GM12878 (cell line): ENCODE results near the gene PPP2R3B. TPM values are rescaled to one million over a fixed set of nuclear protein-coding genes. Genes with fewer than 3 reads are reported as not detected.
"Not testable (repeated sequence)": the region's sequence is repeated elsewhere in the genome, so short reads cannot be mapped to it uniquely, and the experiment has no call there.

Experiments
- ATAC-seq: fragments of 200-7000 bp; cut with Tn5 transposase; 3 replicates; pipeline ENCODE4 v1.9.1; 2020; ENCODE audit warnings: mild to moderate bottlenecking, moderate library complexity
- BruUV-seq: library from RNA; stranded (reverse); fragments of 400-500 nt; replicated peaks from 2 replicates; lab custom pipeline; 2021; lab: Mats Ljungman, UMichigan
- CTCF ChIA-PET: fragments of 300-600 bp; sonication (Branson Sonifier 250); formaldehyde crosslinking; extraction: SDS; loops from one replicate; lab custom pipeline; 2021; ENCODE audit warnings: inconsistent platforms; lab: Yijun Ruan, JAX
- POLR2A ChIA-PET: fragments of 350-600 bp; formaldehyde crosslinking; extraction: SDS; loops from one replicate; lab custom pipeline; 2021; ENCODE audit warnings: inconsistent platforms; lab: Charles Lee
- RAD21 ChIA-PET: fragments of 300-600 bp; sonication (Branson Sonifier 250); formaldehyde crosslinking; loops from one replicate; lab custom pipeline; 2023; ENCODE audit warnings: antibody characterized with exemption; ENCODE audit not compliant: unreplicated experiment; lab: Charles Lee
- SMC1A ChIA-PET: fragments of 300-600 bp; sonication (Branson Sonifier 250); formaldehyde crosslinking; loops from one replicate; lab custom pipeline; 2023; ENCODE audit not compliant: unreplicated experiment, uncharacterized antibody; lab: Charles Lee
- DNase-seq: peaks from one replicate; pipeline ENCODE4 v3.0.0-alpha.2; 2011; ENCODE audit warnings: low read depth, low spot score
- FAIRE-seq: peaks from 3 replicates; lab custom pipeline; 2011; peaks lifted over from hg19 to GRCh38; lab: Jason Lieb, UNC
- H2AFZ ChIP-seq: 2 replicates; pipeline ENCODE4 v1.6.0; 2011; ENCODE audit warnings: low read depth, low read length, control low read depth; ENCODE audit not compliant: control insufficient read depth
- H3K27ac ChIP-seq: 2 replicates; pipeline ENCODE4 v1.5.1; 2011; ENCODE audit warnings: control low read depth; ENCODE audit not compliant: control insufficient read depth, insufficient read depth
- H3K27me3 ChIP-seq, 2 experiments: replicated peaks in 1 of 2; 2 replicates each; pipeline versions ENCODE4 v1.6.0 to v1.6.1; 2011; ENCODE audit warnings: low read length in 1 of 2; ENCODE audit not compliant: control insufficient read depth in 2 of 2, insufficient read depth in 2 of 2
- H3K36me3 ChIP-seq, 2 experiments: 2 replicates each; pipeline ENCODE4 v1.5.1; 2011; ENCODE audit warnings: low read length in 1 of 2; ENCODE audit not compliant: control insufficient read depth in 2 of 2, insufficient read depth in 2 of 2
- H3K4me1 ChIP-seq: 2 replicates; pipeline ENCODE4 v1.6.1; 2011; ENCODE audit warnings: mild to moderate bottlenecking, low read length, moderate library complexity, mixed read lengths; ENCODE audit not compliant: control insufficient read depth, insufficient read depth
- H3K4me2 ChIP-seq: 2 replicates; pipeline ENCODE4 v1.6.0; 2011; ENCODE audit warnings: control low read depth; ENCODE audit not compliant: control insufficient read depth, insufficient read depth
- H3K4me3 ChIP-seq: fragments of 200-600 bp; sonication (generic); 2 replicates; pipeline ENCODE4 v1.5.1; 2016
- H3K79me2 ChIP-seq: 2 replicates; pipeline ENCODE4 v1.6.0; 2011; ENCODE audit warnings: low read length; ENCODE audit not compliant: control insufficient read depth, insufficient read depth
- H3K9ac ChIP-seq: 2 replicates; pipeline ENCODE4 v1.8.0; 2011; ENCODE audit warnings: low read length, control low read depth, mixed read lengths; ENCODE audit not compliant: control insufficient read depth, insufficient read depth
- H3K9me3 ChIP-seq: replicated peaks from 3 replicates; pipeline ENCODE4 v1.5.1; 2011; ENCODE audit warnings: mild to moderate bottlenecking, low read length; ENCODE audit not compliant: control insufficient read depth, insufficient read depth
- H4K20me1 ChIP-seq: 2 replicates; pipeline ENCODE4 v1.6.0; 2011; ENCODE audit not compliant: control insufficient read depth, insufficient read depth
- CHD1 ChIP-seq: IDR thresholded peaks from 2 replicates; pipeline ENCODE4 v1.6.1; 2012; ENCODE audit warnings: low read depth, low read length, improper control_type of control experiment
- IKZF1 ChIP-seq: fragments of 450-650 bp; conservative IDR thresholded peaks from 2 replicates; pipeline ENCODE4 v1.6.1; 2017; ENCODE audit warnings: antibody characterized with exemption, mild to moderate bottlenecking
- NRF1 ChIP-seq: conservative IDR thresholded peaks from 2 replicates; pipeline ENCODE4 v1.6.1; 2011; ENCODE audit warnings: mild to moderate bottlenecking, low read depth, low read length, improper control_type of control experiment
- POLR2A ChIP-seq: IDR thresholded peaks from 2 replicates; pipeline ENCODE4 v1.6.1; 2011; ENCODE audit warnings: low read depth, mild to moderate bottlenecking, low read length
- SIN3A ChIP-seq: IDR thresholded peaks from 2 replicates; pipeline ENCODE4 v1.6.1; 2012; ENCODE audit warnings: low read depth, low read length, improper control_type of control experiment
- SKIL ChIP-seq: fragments of 450-650 bp; IDR thresholded peaks from 2 replicates; pipeline ENCODE4 v1.6.1; 2017; ENCODE audit warnings: mild to moderate bottlenecking, low read depth, inconsistent platforms; ENCODE audit not compliant: poor library complexity, severe bottlenecking
- TCF3 ChIP-seq: IDR thresholded peaks from 2 replicates; pipeline ENCODE4 v1.6.1; 2012; ENCODE audit warnings: low read depth, mild to moderate bottlenecking, low read length, borderline replicate concordance; ENCODE audit not compliant: insufficient read depth
- YBX1 ChIP-seq: fragments of 450-650 bp; IDR thresholded peaks from 2 replicates; pipeline ENCODE4 v1.6.1; 2016; ENCODE audit warnings: antibody characterized with exemption
- YY1 ChIP-seq: IDR thresholded peaks from 2 replicates; pipeline ENCODE4 v1.6.1; 2011; ENCODE audit warnings: low read depth, mild to moderate bottlenecking, low read length
- ZNF24 ChIP-seq: fragments of 450-650 bp; IDR thresholded peaks from 2 replicates; pipeline ENCODE4 v1.6.1; 2017; ENCODE audit warnings: antibody characterized with exemption, mild to moderate bottlenecking
- WGBS: methylation state at CpG from one replicate; pipeline ENCODE4 v1.1.6; 2016; ENCODE audit warnings: low lambda C conversion rate; ENCODE audit not compliant: insufficient replicate concordance, insufficient coverage; ENCODE audit errors: missing lambda C conversion rate; 5-methylcytosine and 5-hydroxymethylcytosine counted together
- in situ Hi-C: fragments of 300-500 bp; cut with MboI; formaldehyde crosslinking; loops from 9 replicates; pipeline ENCODE4 v1.14.3; 2018; ENCODE audit warnings: mixed read lengths
- intact Hi-C: fragments of 100-400 bp; cut with micrococcal nuclease; formaldehyde crosslinking; loops from one replicate; pipeline ENCODE4 v1.14.2; 2022; ENCODE audit not compliant: unreplicated experiment
- polyA plus RNA-seq, 11 experiments: library from polyadenylated mRNA; depleted of rRNA in 4 of 11; unstranded in 6 of 11; stranded (reverse) in 5 of 11; fragments of >200 nt; fragmentation: Nextera tagmentation in 4 of 11; fragmentation: Illumina TruSeq in 1 of 11; extraction: Ambion mirVana in 4 of 11; extraction: Trizol in 1 of 11; gene quantifications; 1 replicate in 1 of 11; 2 replicates in 10 of 11; pipeline versions ENCODE4 v1.2.1 to v1.2.3, GENCODE V29; 2011 to 2016; ENCODE audit warnings: inconsistent platforms in 2 of 11, missing spikeins in 2 of 11, low read depth in 1 of 11
- total RNA-seq, 4 experiments: library from RNA; depleted of rRNA in 3 of 4; stranded (reverse); fragments of >200 nt in 3 of 4; fragmentation: Illumina TruSeq in 1 of 4; extraction: Trizol in 1 of 4; gene quantifications; 2 replicates each; pipeline versions ENCODE4 v1.2.1 to v1.2.3, GENCODE V29; 2013 to 2021
- TF ChIP-seq, protein P1 (sequence below): fragments of 450-650 bp; formaldehyde crosslinking; IDR thresholded peaks from 2 replicates; pipeline ENCODE4 v1.4.0; 2020; ENCODE audit warnings: mild to moderate bottlenecking, moderate library complexity

PPP2R3B gene
- total and polyA plus RNA-seq, 10 of the 15 experiments (the other 5 are each of a cell fraction or from before 2014, with no cell fraction given) = 0.11 to 34.3 (median 9.7) TPM; not detected in 1

- intact Hi-C loops = not testable (repeated sequence)
Observed at GRCh38 chrX:376206-376605, 10.5 kb downstream of the PPP2R3B start.

GRCh38 chrX:375181-376036, 11.3 kb downstream of the PPP2R3B start:
- Histone ChIP-seq H3K4me3 (no peak overlapping the region), H3K79me2 (no peaks in the 10 kb centered on the region), H3K27ac (no peak overlapping the region), H3K4me2 (no peak overlapping the region), H2AFZ (no peak overlapping the region), H3K4me1 (no peaks in the 10 kb centered on the region), H3K9me3 (no peaks in the 10 kb centered on the region; the same call in 2 of the 3 replicates), H3K9ac (no peak overlapping the region), H4K20me1 (0 out of 2 replicates have a peak, but pooled peaks cover 2% of the 10 kb centered on the region), H3K36me3 (no peaks in the 10 kb centered on the region), H3K27me3 (peaks cover 2 to 6% of the 10 kb centered on the region in 2 experiments; a peak in 2 of 4 replicates)
- ChIA-PET POLR2A (no interaction called here), SMC1A (no interaction called here), CTCF (no interaction called here), RAD21 (no interaction called here)
- intact Hi-C loops (no loop called here), in situ Hi-C loops (no loop called here)
- no peak for ATAC-seq
- DNase-seq = no peak
- FAIRE-seq = no peak
- BruUV-seq = no TSS peak
- WGBS = 73% methylated on average over 38 of the region's 38 CpGs
- no peak for TF ChIP-seq NRF1
- no peak for TF ChIP-seq SKIL
- TF ChIP-seq YBX1 = no peak
- no peak for TF ChIP-seq IKZF1
- TF ChIP-seq, protein P1, sequence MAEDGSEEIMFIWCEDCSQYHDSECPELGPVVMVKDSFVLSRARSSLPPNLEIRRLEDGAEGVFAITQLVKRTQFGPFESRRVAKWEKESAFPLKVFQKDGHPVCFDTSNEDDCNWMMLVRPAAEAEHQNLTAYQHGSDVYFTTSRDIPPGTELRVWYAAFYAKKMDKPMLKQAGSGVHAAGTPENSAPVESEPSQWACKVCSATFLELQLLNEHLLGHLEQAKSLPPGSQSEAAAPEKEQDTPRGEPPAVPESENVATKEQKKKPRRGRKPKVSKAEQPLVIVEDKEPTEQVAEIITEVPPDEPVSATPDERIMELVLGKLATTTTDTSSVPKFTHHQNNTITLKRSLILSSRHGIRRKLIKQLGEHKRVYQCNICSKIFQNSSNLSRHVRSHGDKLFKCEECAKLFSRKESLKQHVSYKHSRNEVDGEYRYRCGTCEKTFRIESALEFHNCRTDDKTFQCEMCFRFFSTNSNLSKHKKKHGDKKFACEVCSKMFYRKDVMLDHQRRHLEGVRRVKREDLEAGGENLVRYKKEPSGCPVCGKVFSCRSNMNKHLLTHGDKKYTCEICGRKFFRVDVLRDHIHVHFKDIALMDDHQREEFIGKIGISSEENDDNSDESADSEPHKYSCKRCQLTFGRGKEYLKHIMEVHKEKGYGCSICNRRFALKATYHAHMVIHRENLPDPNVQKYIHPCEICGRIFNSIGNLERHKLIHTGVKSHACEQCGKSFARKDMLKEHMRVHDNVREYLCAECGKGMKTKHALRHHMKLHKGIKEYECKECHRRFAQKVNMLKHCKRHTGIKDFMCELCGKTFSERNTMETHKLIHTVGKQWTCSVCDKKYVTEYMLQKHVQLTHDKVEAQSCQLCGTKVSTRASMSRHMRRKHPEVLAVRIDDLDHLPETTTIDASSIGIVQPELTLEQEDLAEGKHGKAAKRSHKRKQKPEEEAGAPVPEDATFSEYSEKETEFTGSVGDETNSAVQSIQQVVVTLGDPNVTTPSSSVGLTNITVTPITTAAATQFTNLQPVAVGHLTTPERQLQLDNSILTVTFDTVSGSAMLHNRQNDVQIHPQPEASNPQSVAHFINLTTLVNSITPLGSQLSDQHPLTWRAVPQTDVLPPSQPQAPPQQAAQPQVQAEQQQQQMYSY (CRISPR knock-in tag) = no peak
- no peak for TF ChIP-seq POLR2A
- TF ChIP-seq YY1 = no peak
- no peak for TF ChIP-seq TCF3
- no peak for TF ChIP-seq SIN3A
- no peak for TF ChIP-seq CHD1
- no peak for TF ChIP-seq ZNF24

More at GRCh38 chrX:376206-376605, 10.5 kb downstream of the PPP2R3B start:
- H4K20me1 ChIP-seq, H3K9me3 ChIP-seq, H3K36me3 ChIP-seq, H3K4me1 ChIP-seq, BruUV-seq, H3K27ac ChIP-seq, POLR2A ChIA-PET, H3K27me3 ChIP-seq, RAD21 ChIA-PET, ATAC-seq, H2AFZ ChIP-seq, in situ Hi-C loops, SMC1A ChIA-PET, FAIRE-seq, DNase-seq, H3K4me2 ChIP-seq, H3K79me2 ChIP-seq, CTCF ChIA-PET, H3K9ac ChIP-seq, H3K4me3 ChIP-seq: not testable (repeated sequence)
- WGBS = 95% methylated on average over 13 of the region's 16 CpGs
